CD4-positive, alpha-beta T cell (primary cell): ENCODE measurements around the gene HECTD1. TPM values are rescaled to one million over a fixed set of nuclear protein-coding genes. Genes with fewer than 3 reads are reported as not detected.
"Not testable (repeated sequence)": the region's sequence is repeated elsewhere in the genome, so short reads cannot be mapped to it uniquely, and the experiment has no call there.

ENCODE experiments used
- ATAC-seq: fragments of 200-7000 bp; cut with Tn5 transposase; one replicate; pipeline ENCODE4 v1.10.0; 2022; ENCODE audit warnings: mild to moderate bottlenecking; ENCODE audit not compliant: poor library complexity
- CTCF ChIA-PET: fragments of 350-600 bp; sonication (Branson Sonifier 250); formaldehyde crosslinking; loops from one replicate; lab custom pipeline; 2021; ENCODE audit warnings: antibody characterized with exemption, inconsistent platforms; lab: Charles Lee
- POLR2A ChIA-PET: fragments of 350-600 bp; sonication (Branson Sonifier 250); formaldehyde crosslinking; loops from one replicate; lab custom pipeline; 2021; ENCODE audit warnings: antibody characterized with exemption, inconsistent platforms; lab: Charles Lee
- DNase-seq, 14 experiments: peaks; one replicate each; pipeline ENCODE4 v3.0.0-alpha.2; 2013 to 2020; ENCODE audit warnings: mixed read lengths in 2 of 14
- H3K27ac ChIP-seq, 2 donors: one replicate each; pipeline versions ENCODE4 v1.5.1 to v1.7.0; 2013; ENCODE audit warnings: low read length in 2 of 2, low read depth in 1 of 2, mild to moderate bottlenecking in 1 of 2
- H3K27me3 ChIP-seq, 2 experiments: 1 replicate in 1 of 2; 2 replicates in 1 of 2; pipeline versions ENCODE4 v1.6.1 to v1.7.0; 2013; ENCODE audit warnings: low read length in 2 of 2, control low read depth in 1 of 2, mild to moderate bottlenecking in 1 of 2, moderate library complexity in 1 of 2; ENCODE audit not compliant: insufficient read depth in 2 of 2, control insufficient read depth in 1 of 2
- H3K36me3 ChIP-seq: one replicate; pipeline ENCODE4 v1.6.1; 2013; ENCODE audit warnings: low read length, control low read depth; ENCODE audit not compliant: insufficient read depth
- H3K4me1 ChIP-seq: one replicate; pipeline ENCODE4 v1.6.1; 2013; ENCODE audit warnings: low read length, control low read depth; ENCODE audit not compliant: insufficient read depth
- H3K4me3 ChIP-seq: one replicate; pipeline ENCODE4 v1.5.1; 2013; ENCODE audit warnings: mild to moderate bottlenecking, low read length, moderate library complexity
- H3K9me3 ChIP-seq, 2 experiments: 1 replicate in 1 of 2; 2 replicates in 1 of 2; pipeline versions ENCODE4 v1.6.1 to v1.7.0; 2013; ENCODE audit warnings: low read length in 2 of 2, mild to moderate bottlenecking in 2 of 2, control low read depth in 1 of 2, moderate library complexity in 1 of 2; ENCODE audit not compliant: control insufficient read depth in 1 of 2, insufficient read depth in 1 of 2
- H3K27ac Mint-ChIP-seq: one replicate; pipeline ENCODE4 v1.8.0; 2020; ENCODE audit warnings: mixed read lengths
- H3K27me3 Mint-ChIP-seq: one replicate; pipeline ENCODE4 v1.8.0; 2021; ENCODE audit warnings: mixed read lengths
- H3K36me3 Mint-ChIP-seq: one replicate; pipeline ENCODE4 v1.8.0; 2021; ENCODE audit warnings: low read depth, mixed read lengths
- H3K4me1 Mint-ChIP-seq: one replicate; pipeline ENCODE4 v1.8.0; 2021; ENCODE audit warnings: low read depth, mixed read lengths
- H3K4me3 Mint-ChIP-seq: one replicate; pipeline ENCODE4 v1.8.0; 2020; ENCODE audit warnings: mild to moderate bottlenecking, mixed read lengths
- H3K9me3 Mint-ChIP-seq: one replicate; pipeline ENCODE4 v1.8.0; 2020; ENCODE audit warnings: mixed read lengths
- CTCF ChIP-seq: fragments of 200-600 bp; IDR thresholded peaks from one replicate; pipeline ENCODE4 v1.8.0; 2022; ENCODE audit warnings: antibody characterized with exemption, mild to moderate bottlenecking
- intact Hi-C, 2 experiments: fragments of 100-400 bp; cut with DNase I in 1 of 2; cut with micrococcal nuclease in 1 of 2; formaldehyde crosslinking; loops; one replicate each; pipeline versions ENCODE4 v1.15.1 to v1.9.0; 2023 to 2025; cut with DNase I, micrococcal nuclease
- total RNA-seq, 174 experiments: library from RNA in 2 of 174; stranded (reverse) in 2 of 174; gene quantifications; one replicate each; pipeline ENCODE4 v1.2.3 and lab custom pipeline; 2021 to 2026

HECTD1 gene
- total RNA-seq, 2 experiments from 2014 or later, result 162 to 168 TPM

- Mint-ChIP-seq H3K9me3 (no peaks in the 10 kb centered on the region), H3K4me3 (no peak overlapping the region), H3K4me1 (no peaks in the 10 kb centered on the region), H3K27me3 (no peaks in the 10 kb centered on the region), H3K36me3 (peaks cover 64% of the 10 kb centered on the region), H3K27ac (no peak overlapping the region)
- DNase-seq (no peak), ATAC-seq (no peak)
- H3K27me3 ChIP-seq, result no peaks in the 10 kb centered on the region
- H3K4me3 ChIP-seq, result no peak overlapping the region
- no peaks in the 10 kb centered on the region for H3K4me1 ChIP-seq
- peaks cover 0 to 2% of the 10 kb centered on the region in 2 experiments for H3K9me3 ChIP-seq
- ChIA-PET CTCF (no interaction called here), POLR2A (no interaction called here)
- no peak overlapping the region for H3K27ac ChIP-seq
- H3K36me3 ChIP-seq, result peaks cover 18% of the 10 kb centered on the region
- TF ChIP-seq CTCF, result no peak
- intact Hi-C loops, result no loop called here
Measured at GRCh38 chr14:31069343-31069742, 138.2 kb downstream of the HECTD1 start.

GRCh38 chr14:31068235-31068634 lies 139.4 kb downstream of the HECTD1 start:
- CTCF ChIA-PET, result no interaction called here
- POLR2A ChIA-PET, result no interaction called here
- Histone ChIP-seq H3K27ac (no peak overlapping the region), H3K4me3 (no peak overlapping the region), H3K9me3 (no peaks in the 10 kb centered on the region), H3K27me3 (no peaks in the 10 kb centered on the region), H3K4me1 (no peaks in the 10 kb centered on the region), H3K36me3 (peaks cover 11% of the 10 kb centered on the region)
- H3K27me3 Mint-ChIP-seq, result no peaks in the 10 kb centered on the region
- DNase-seq (peak in 1 of 14 experiments; percentile 10), ATAC-seq (no peak)
- peaks cover 64% of the 10 kb centered on the region for H3K36me3 Mint-ChIP-seq
- no peak for TF ChIP-seq CTCF
- H3K4me3 Mint-ChIP-seq, result no peak overlapping the region
- intact Hi-C loops, result no loop called here
- no peak overlapping the region for H3K27ac Mint-ChIP-seq
- H3K9me3 Mint-ChIP-seq, result no peaks in the 10 kb centered on the region
- no peaks in the 10 kb centered on the region for H3K4me1 Mint-ChIP-seq

GRCh38 chr14:31062908-31063307 lies 144.7 kb downstream of the HECTD1 start:
- H3K4me3 Mint-ChIP-seq, POLR2A ChIA-PET, H3K27me3 ChIP-seq, H3K27ac Mint-ChIP-seq, DNase-seq, H3K27ac ChIP-seq, H3K4me1 ChIP-seq, intact Hi-C loops, H3K9me3 Mint-ChIP-seq, ATAC-seq, H3K4me3 ChIP-seq, H3K36me3 ChIP-seq, H3K27me3 Mint-ChIP-seq, CTCF ChIA-PET, H3K9me3 ChIP-seq: not testable (repeated sequence)
- Mint-ChIP-seq H3K4me1 (peaks cover 12% of the 10 kb centered on the region), H3K36me3 (peaks cover 15% of the 10 kb centered on the region)

- peaks cover 5% of the 10 kb centered on the region for H3K36me3 Mint-ChIP-seq
- Histone ChIP-seq H3K9me3 (no peaks in the 10 kb centered on the region), H3K27me3 (no peaks in the 10 kb centered on the region), H3K36me3 (no peaks in the 10 kb centered on the region), H3K4me3 (no peak overlapping the region), H3K27ac (no peak overlapping the region), H3K4me1 (no peaks in the 10 kb centered on the region)
- peaks cover 17% of the 10 kb centered on the region for H3K4me1 Mint-ChIP-seq
- H3K4me3 Mint-ChIP-seq, result no peak overlapping the region
- TF ChIP-seq CTCF, result no peak
- H3K27ac Mint-ChIP-seq, result no peak overlapping the region
- CTCF ChIA-PET, result no interaction called here
- intact Hi-C loops, result no loop called here
- no peak for ATAC-seq
- DNase-seq, result no peak
- POLR2A ChIA-PET, result interaction anchor here (0.6 kb wide), 1 partner anchor 28 kb away, joined by 3 read pairs; no protein-coding TSS in a partner anchor
- H3K9me3 Mint-ChIP-seq, result no peaks in the 10 kb centered on the region
- H3K27me3 Mint-ChIP-seq, result no peaks in the 10 kb centered on the region
Measured at GRCh38 chr14:31060253-31060875, 147.2 kb downstream of the HECTD1 start.
